HCT116 (cell line): ENCODE data around the gene KIN. TPM values are rescaled to one million over a fixed set of nuclear protein-coding genes. Genes with fewer than 3 reads are reported as not detected.

Experiments used
- total RNA-seq: library from RNA; stranded (reverse); gene quantifications from one replicate; pipeline ENCODE4 v1.2.1, GENCODE V29; 2021; ENCODE audit not compliant: unreplicated experiment

Gene KIN
- total RNA-seq, 1 experiment from 2014 or later, result 13.6 TPM

Other genes with a start within 250 kb of the KIN start
- not detected for gene ITIH5, start 121.0 kb downstream of the KIN start, total RNA-seq
- gene ITIH2, start 84.7 kb downstream of the KIN start, total RNA-seq, result 0.57 TPM
- gene ATP5F1C, start 184 bp upstream of the KIN start, total RNA-seq, result 292 TPM
- gene TAF3, start 30.5 kb upstream of the KIN start, total RNA-seq, result 8.0 TPM